ENCODE results near the gene MKRN1.
A peak's percentile ranks its signal among the peaks of the same experiment; 100 is the strongest.
"Not testable (repeated sequence)": the region's sequence is repeated elsewhere in the genome, so short reads cannot be mapped to it uniquely, and the experiment has no call there.

MKRN1 gene

GRCh38 chr7:140440593-140440992, 38.7 kb downstream of the MKRN1 start:
- no peak for DNase-seq

GRCh38 chr7:140439359-140439758, 39.9 kb downstream of the MKRN1 start:
- no peak for DNase-seq

GRCh38 chr7:140435252-140435895, 43.9 kb downstream of the MKRN1 start:
- peak; percentile 22 for DNase-seq

GRCh38 chr7:140433396-140433795, 45.9 kb downstream of the MKRN1 start:
- no peak for DNase-seq

GRCh38 chr7:140426130-140426529, 53.2 kb downstream of the MKRN1 start:
- DNase-seq = no peak

- DNase-seq = no peak
Measured at GRCh38 chr7:140425718-140426117, 53.6 kb downstream of the MKRN1 start.

- no peak for DNase-seq
Measured at GRCh38 chr7:140423501-140423900, 55.8 kb downstream of the MKRN1 start.

- DNase-seq = no peak
Measured at GRCh38 chr7:140421521-140421920, 57.8 kb downstream of the MKRN1 start.

GRCh38 chr7:140418653-140419052, 60.7 kb downstream of the MKRN1 start:
- DNase-seq = no peak

- not testable (repeated sequence) for DNase-seq
Measured at GRCh38 chr7:140418156-140418472, 61.2 kb downstream of the MKRN1 start.

- DNase-seq = no peak
Measured at GRCh38 chr7:140417456-140418155, 61.7 kb downstream of the MKRN1 start.

- DNase-seq = no peak
Measured at GRCh38 chr7:140416560-140416959, 62.7 kb downstream of the MKRN1 start.

- not testable (repeated sequence) for DNase-seq
Measured at GRCh38 chr7:140415816-140416215, 63.5 kb downstream of the MKRN1 start.

- no peak for DNase-seq
Measured at GRCh38 chr7:140415361-140415760, 63.9 kb downstream of the MKRN1 start.

GRCh38 chr7:140404565-140405065, 74.7 kb downstream of the MKRN1 start:
- DNase-seq = peak; percentile 28

GRCh38 chr7:140403878-140404564, 75.3 kb downstream of the MKRN1 start, which contains the start of gene RAB19:
TSS of gene RAB19 (plus strand) at chr7:140404058. CDS start at chr7:140407647, 3,589 bp downstream.
- DNase-seq = peak; percentile 66

Measured in right kidney (tissue), 1 donor.